Stimulated activated naive CD8-positive, alpha-beta T cell treated with anti-CD3 and anti-CD28 coated beads, Interleukin-15, Interleukin-2, amounts not matched to agents 100 ng/mL and 50 ng/mL, for 24 hours (primary cell): ENCODE measurements around the gene EIF3M.
"Not testable (repeated sequence)": the region's sequence is repeated elsewhere in the genome, so short reads cannot be mapped to it uniquely, and the experiment has no call there.

Experiments used
- H3K27ac Mint-ChIP-seq: one replicate; pipeline ENCODE4 v1.8.0; 2021; ENCODE audit warnings: mild to moderate bottlenecking, mixed read lengths
- H3K27me3 Mint-ChIP-seq: one replicate; pipeline ENCODE4 v1.8.0; 2021; ENCODE audit warnings: mixed read lengths
- H3K36me3 Mint-ChIP-seq: one replicate; pipeline ENCODE4 v1.8.0; 2021; ENCODE audit warnings: low read depth, mixed read lengths
- H3K4me1 Mint-ChIP-seq: one replicate; pipeline ENCODE4 v1.8.0; 2021; ENCODE audit warnings: low read depth, mixed read lengths
- H3K4me3 Mint-ChIP-seq: one replicate; pipeline ENCODE4 v1.8.0; 2021; ENCODE audit warnings: mild to moderate bottlenecking, mixed read lengths
- H3K9me3 Mint-ChIP-seq: one replicate; pipeline ENCODE4 v1.8.0; 2021; ENCODE audit warnings: mixed read lengths

EIF3M gene

GRCh38 chr11:32575070-32575469, 8.6 kb upstream of the EIF3M start:
- H3K9me3 Mint-ChIP-seq: no peaks in the 10 kb centered on the region
- H3K36me3 Mint-ChIP-seq: no peaks in the 10 kb centered on the region
- no peaks in the 10 kb centered on the region for H3K4me1 Mint-ChIP-seq
- no peak overlapping the region for H3K27ac Mint-ChIP-seq
- H3K4me3 Mint-ChIP-seq: no peak overlapping the region
- peaks cover 21% of the 10 kb centered on the region for H3K27me3 Mint-ChIP-seq

DNA sequence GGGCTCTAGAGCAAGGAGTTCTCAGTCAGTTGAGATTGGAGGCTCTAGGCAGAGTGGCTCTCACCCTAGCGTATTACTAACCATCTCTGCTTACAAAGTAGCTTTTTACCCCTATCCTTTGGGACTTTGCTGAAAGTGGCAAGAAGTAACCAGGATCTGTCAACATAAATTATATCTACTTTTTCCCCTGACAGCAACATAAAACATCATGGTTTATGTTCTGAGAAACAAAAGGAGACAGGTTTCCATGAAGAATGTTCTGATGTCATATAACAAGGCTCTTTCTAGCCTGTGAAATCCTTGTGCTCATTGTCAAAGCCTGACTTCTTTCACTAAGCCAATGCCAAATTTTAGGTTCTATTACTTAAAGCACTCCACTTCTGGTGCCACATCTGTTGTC, 7.2 kb upstream of the EIF3M start:
- Mint-ChIP-seq H3K27me3 (peaks cover 11% of the 10 kb centered on the region), H3K9me3 (no peaks in the 10 kb centered on the region), H3K4me1 (no peaks in the 10 kb centered on the region), H3K4me3 (no peak overlapping the region), H3K36me3 (no peaks in the 10 kb centered on the region), H3K27ac (no peak overlapping the region)

GRCh38 chr11:32580967-32581366, 2.7 kb upstream of the EIF3M start:
- no peak overlapping the region for H3K27ac Mint-ChIP-seq
- no peaks in the 10 kb centered on the region for H3K9me3 Mint-ChIP-seq
- H3K36me3 Mint-ChIP-seq: peaks cover 21% of the 10 kb centered on the region
- peaks cover 24% of the 10 kb centered on the region for H3K4me1 Mint-ChIP-seq
- no peak overlapping the region for H3K4me3 Mint-ChIP-seq
- H3K27me3 Mint-ChIP-seq: no peaks in the 10 kb centered on the region

DNA sequence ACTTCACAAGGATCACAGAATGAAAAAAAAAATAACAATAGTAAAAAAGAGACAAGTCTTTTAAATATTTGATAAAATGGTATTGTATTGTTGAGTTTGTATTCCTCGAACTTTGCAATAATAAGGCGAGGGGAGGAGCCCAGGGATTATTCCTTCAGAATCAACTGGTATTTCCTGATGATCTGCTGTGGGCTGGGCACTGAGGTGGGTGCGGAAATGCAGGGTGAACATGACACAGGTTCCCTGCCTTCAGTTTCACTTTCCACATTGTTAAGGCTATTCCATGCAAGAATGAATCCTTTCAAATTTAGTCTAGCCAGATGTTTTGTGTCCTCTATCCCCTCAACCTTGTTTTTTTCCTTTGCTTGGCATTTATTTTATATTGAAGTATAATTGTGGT, 2.1 kb upstream of the EIF3M start:
- H3K36me3 Mint-ChIP-seq: peaks cover 24% of the 10 kb centered on the region
- peaks cover 30% of the 10 kb centered on the region for H3K4me1 Mint-ChIP-seq
- no peaks in the 10 kb centered on the region for H3K9me3 Mint-ChIP-seq
- no peaks in the 10 kb centered on the region for H3K27me3 Mint-ChIP-seq
- no peak overlapping the region for H3K4me3 Mint-ChIP-seq
- H3K27ac Mint-ChIP-seq: no peak overlapping the region

- H3K4me1 Mint-ChIP-seq: peaks cover 48% of the 10 kb centered on the region
These were observed 1.3 kb downstream of the EIF3M start for GRCh38 chr11:32584921-32585320.

DNA sequence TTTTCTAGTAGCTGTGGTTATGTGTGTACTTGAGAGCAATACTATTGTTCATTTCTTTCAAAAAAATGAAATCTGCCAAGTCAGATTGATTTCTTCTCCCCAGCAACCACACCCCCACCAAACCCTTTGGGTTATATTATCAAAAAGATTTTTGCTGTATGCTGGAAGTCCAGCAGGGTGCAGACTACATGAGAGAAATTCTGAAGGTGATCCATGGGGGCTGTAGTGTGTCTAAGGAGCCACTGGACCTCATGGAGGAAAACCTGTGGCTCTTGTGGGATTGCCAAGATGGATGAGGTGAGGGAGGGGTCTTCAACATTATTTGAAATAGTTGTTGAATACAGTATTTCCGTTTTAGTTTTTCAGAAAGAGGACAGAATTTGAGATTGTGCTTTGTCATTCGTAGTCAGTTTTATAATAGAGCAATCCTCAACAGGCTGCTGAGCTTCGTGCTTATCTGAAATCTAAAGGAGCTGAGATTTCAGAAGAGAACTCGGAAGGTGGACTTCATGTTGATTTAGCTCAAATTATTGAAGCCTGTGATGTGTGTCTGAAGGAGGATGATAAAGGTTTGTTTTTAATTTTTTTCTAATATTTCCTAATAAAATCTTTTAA, 3.1 kb downstream of the EIF3M start:
- Mint-ChIP-seq H3K27ac (peak overlapping the region; percentile 82), H3K27me3 (no peaks in the 10 kb centered on the region), H3K4me1 (peaks cover 51% of the 10 kb centered on the region), H3K4me3 (peak overlapping the region; percentile 99), H3K9me3 (no peaks in the 10 kb centered on the region), H3K36me3 (peaks cover 68% of the 10 kb centered on the region)

More at GRCh38 chr11:32584921-32585320, 1.3 kb downstream of the EIF3M start:
- no peaks in the 10 kb centered on the region for H3K27me3 Mint-ChIP-seq
- peaks cover 51% of the 10 kb centered on the region for H3K36me3 Mint-ChIP-seq
- no peaks in the 10 kb centered on the region for H3K9me3 Mint-ChIP-seq
- H3K4me3 Mint-ChIP-seq: peak overlapping the region; percentile 99
- H3K27ac Mint-ChIP-seq: peak overlapping the region; percentile 99

DNA sequence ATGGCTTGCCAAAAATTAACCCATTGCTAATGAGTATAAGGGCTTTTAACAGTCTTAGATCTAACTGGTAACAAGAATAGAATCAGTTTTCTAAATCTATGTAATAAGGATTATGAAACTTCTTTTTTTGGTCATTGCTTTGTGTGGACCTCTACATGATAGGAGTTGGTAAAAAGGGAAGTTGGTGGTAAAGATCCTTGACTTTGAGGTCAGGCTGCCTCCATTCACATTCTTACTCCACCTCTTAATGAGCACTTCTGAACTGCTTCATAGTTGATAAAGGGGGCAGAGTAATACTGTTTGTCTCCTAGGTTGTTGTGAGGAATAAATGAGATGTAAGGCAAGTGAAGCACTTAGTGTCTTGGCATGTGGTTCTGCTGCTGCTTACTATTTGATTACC, 10.6 kb downstream of the EIF3M start:
- no peak overlapping the region for H3K4me3 Mint-ChIP-seq
- no peak overlapping the region for H3K27ac Mint-ChIP-seq
- H3K9me3 Mint-ChIP-seq: no peaks in the 10 kb centered on the region
- H3K4me1 Mint-ChIP-seq: peaks cover 54% of the 10 kb centered on the region
- peaks cover 89% of the 10 kb centered on the region for H3K36me3 Mint-ChIP-seq
- no peaks in the 10 kb centered on the region for H3K27me3 Mint-ChIP-seq

DNA sequence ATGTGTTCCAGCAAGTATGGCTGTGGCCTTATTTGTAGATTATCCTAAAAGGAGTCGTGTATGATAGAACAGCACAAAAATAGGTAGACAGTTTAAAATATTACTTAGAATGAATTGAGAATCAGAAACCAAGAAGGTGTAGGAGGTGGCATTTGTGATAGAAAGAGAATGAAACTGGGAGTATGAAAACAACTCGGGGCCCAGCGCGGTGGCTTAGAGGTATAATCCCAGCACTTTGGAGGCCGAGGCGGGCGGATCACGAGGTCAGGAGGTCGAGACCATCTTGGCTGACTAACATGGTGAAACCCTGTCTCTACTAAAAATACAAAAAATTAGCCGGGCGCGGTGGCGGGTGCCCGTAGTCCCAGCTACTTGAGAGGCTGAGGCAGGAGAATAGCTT, 12.5 kb downstream of the EIF3M start:
- peaks cover 54% of the 10 kb centered on the region for H3K4me1 Mint-ChIP-seq
- peak overlapping the region; percentile 49 for H3K27ac Mint-ChIP-seq
- H3K9me3 Mint-ChIP-seq, H3K27me3 Mint-ChIP-seq, H3K4me3 Mint-ChIP-seq: not testable (repeated sequence)
- peaks cover 81% of the 10 kb centered on the region for H3K36me3 Mint-ChIP-seq

DNA sequence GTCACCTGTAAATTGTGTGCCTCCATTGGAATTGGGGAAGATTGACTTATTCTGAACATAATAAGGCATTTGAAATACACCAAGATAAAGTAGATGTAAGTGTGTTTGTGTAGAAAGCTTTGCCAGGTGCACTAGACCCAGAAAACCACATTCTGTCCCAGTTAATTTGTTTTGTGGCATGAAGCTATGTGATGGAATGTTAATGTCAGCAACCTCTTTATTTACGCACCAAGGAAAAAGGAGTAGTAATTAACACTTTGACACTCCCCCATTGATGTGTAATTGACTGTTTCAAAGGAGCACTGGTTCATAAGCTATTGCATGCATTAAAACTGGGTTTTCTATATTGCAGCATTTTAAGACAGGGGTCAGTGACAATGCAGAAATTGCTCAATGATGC, 14.3 kb downstream of the EIF3M start:
- no peak overlapping the region for H3K4me3 Mint-ChIP-seq

GRCh38 chr11:32602657-32603415, 19.2 kb downstream of the EIF3M start:
- Mint-ChIP-seq H3K36me3 (peaks cover 72% of the 10 kb centered on the region), H3K27ac (no peak overlapping the region)

More for the DNA sequence above, 14.3 kb downstream of the EIF3M start:
- H3K36me3 Mint-ChIP-seq: peaks cover 79% of the 10 kb centered on the region
- H3K4me1 Mint-ChIP-seq: peaks cover 43% of the 10 kb centered on the region
- H3K9me3 Mint-ChIP-seq: no peaks in the 10 kb centered on the region
- H3K27ac Mint-ChIP-seq: no peak overlapping the region
- H3K27me3 Mint-ChIP-seq: no peaks in the 10 kb centered on the region

GRCh38 chr11:32606220-32606619, 22.6 kb downstream of the EIF3M start:
- H3K4me3 Mint-ChIP-seq: no peak overlapping the region
- H3K27me3 Mint-ChIP-seq: no peaks in the 10 kb centered on the region
- no peak overlapping the region for H3K27ac Mint-ChIP-seq
- peaks cover 70% of the 10 kb centered on the region for H3K36me3 Mint-ChIP-seq
- H3K9me3 Mint-ChIP-seq: peaks cover 9% of the 10 kb centered on the region
- H3K4me1 Mint-ChIP-seq: no peaks in the 10 kb centered on the region

More at GRCh38 chr11:32602657-32603415, 19.2 kb downstream of the EIF3M start:
- peaks cover 3% of the 10 kb centered on the region for H3K4me1 Mint-ChIP-seq
- H3K9me3 Mint-ChIP-seq: peaks cover 5% of the 10 kb centered on the region
- no peaks in the 10 kb centered on the region for H3K27me3 Mint-ChIP-seq
- H3K4me3 Mint-ChIP-seq: no peak overlapping the region

DNA sequence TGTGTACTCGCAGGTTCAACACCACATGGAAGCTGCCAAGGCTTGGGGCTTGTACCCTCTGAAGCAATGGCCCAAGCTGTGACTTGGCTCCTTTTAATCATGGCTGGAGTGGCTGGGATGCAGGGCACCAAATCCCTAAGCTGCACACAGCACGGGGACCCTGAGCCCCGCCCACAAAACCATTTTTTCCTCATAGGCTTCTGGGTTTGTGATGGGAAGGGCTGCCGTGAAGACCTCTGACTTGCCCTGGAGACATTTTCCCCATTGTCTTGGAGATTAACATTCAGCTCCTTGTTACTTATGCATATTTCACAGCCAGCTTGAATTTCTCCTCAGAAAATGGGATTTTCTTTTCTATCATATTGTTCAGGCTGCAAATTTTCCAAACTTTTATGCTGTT, 25.2 kb downstream of the EIF3M start:
- H3K27me3 Mint-ChIP-seq, H3K9me3 Mint-ChIP-seq, H3K4me1 Mint-ChIP-seq, H3K27ac Mint-ChIP-seq, H3K4me3 Mint-ChIP-seq: not testable (repeated sequence)
- peaks cover 46% of the 10 kb centered on the region for H3K36me3 Mint-ChIP-seq

DNA sequence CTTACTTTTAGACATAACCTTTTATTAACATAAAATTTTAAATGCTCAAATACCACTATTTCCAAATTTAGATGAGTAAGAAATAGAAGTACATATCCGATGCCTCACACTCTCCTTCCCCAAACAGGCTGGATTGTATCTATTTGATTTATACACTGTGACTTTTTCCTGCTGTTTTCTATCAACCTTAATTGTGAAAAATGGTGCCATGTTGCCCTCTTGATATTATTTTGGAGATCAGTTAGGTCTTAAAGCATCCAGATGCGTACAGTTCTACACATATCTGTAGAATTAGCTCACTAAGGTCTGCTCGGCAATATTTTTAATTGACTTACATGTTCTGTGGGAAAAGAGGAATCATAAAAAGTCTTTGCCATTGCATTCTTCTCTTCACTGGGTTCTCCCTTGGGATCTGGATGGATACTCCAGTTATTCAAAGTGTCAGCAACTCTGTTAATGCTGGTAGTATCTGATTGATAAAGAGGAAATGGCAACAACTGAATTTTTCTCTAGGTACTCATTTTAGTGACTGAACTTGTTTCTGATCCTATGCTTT, 27.2 kb downstream of the EIF3M start:
- Mint-ChIP-seq H3K4me3 (no peak overlapping the region), H3K36me3 (peaks cover 31% of the 10 kb centered on the region), H3K9me3 (peaks cover 9% of the 10 kb centered on the region), H3K4me1 (no peaks in the 10 kb centered on the region), H3K27ac (no peak overlapping the region), H3K27me3 (no peaks in the 10 kb centered on the region)

GRCh38 chr11:32613500-32614151, 30.0 kb downstream of the EIF3M start:
- Mint-ChIP-seq H3K4me1 (no peaks in the 10 kb centered on the region), H3K27me3 (no peaks in the 10 kb centered on the region), H3K36me3 (peaks cover 9% of the 10 kb centered on the region), H3K4me3 (no peak overlapping the region), H3K9me3 (no peaks in the 10 kb centered on the region), H3K27ac (no peak overlapping the region)

GRCh38 chr11:32615422-32615821, 31.8 kb downstream of the EIF3M start:
- Mint-ChIP-seq H3K4me1 (no peaks in the 10 kb centered on the region), H3K27ac (no peak overlapping the region), H3K36me3 (no peaks in the 10 kb centered on the region), H3K27me3 (peaks cover 10% of the 10 kb centered on the region), H3K9me3 (no peaks in the 10 kb centered on the region), H3K4me3 (no peak overlapping the region)
